CD4-positive, alpha-beta memory T cell (primary cell): ENCODE results near the gene FGD3. TPM values are rescaled to one million over a fixed set of nuclear protein-coding genes. Genes with fewer than 3 reads are reported as not detected.

Experiments used
- CTCF ChIA-PET: fragments of 350-600 bp; sonication (Branson Sonifier 250); formaldehyde crosslinking; loops from one replicate; lab custom pipeline; 2021; ENCODE audit warnings: inconsistent platforms; ENCODE audit not compliant: partially characterized antibody; lab: Charles Lee
- POLR2A ChIA-PET: fragments of 350-600 bp; sonication (Branson Sonifier 250); formaldehyde crosslinking; loops from one replicate; lab custom pipeline; 2021; ENCODE audit not compliant: partially characterized antibody; lab: Charles Lee
- DNase-seq, 5 donors: peaks; one replicate each; pipeline versions ENCODE4 v3.0.0 to v3.0.0-alpha.2; 2020 to 2022; ENCODE audit warnings: mixed read lengths in 1 of 5
- H3K27ac ChIP-seq: one replicate; pipeline ENCODE4 v1.7.0; 2013; ENCODE audit warnings: low read depth, low read length
- H3K27me3 ChIP-seq: 2 replicates; pipeline ENCODE4 v1.7.0; 2013; ENCODE audit warnings: mild to moderate bottlenecking, low read length, moderate library complexity; ENCODE audit not compliant: insufficient read depth
- H3K36me3 ChIP-seq: 2 replicates; pipeline ENCODE4 v1.7.0; 2013; ENCODE audit warnings: mild to moderate bottlenecking, low read length, moderate library complexity; ENCODE audit not compliant: insufficient read depth
- H3K4me1 ChIP-seq: 2 replicates; pipeline ENCODE4 v1.7.0; 2013; ENCODE audit warnings: mild to moderate bottlenecking, low read length, moderate library complexity; ENCODE audit not compliant: insufficient read depth
- H3K4me3 ChIP-seq, 2 donors: one replicate each; pipeline ENCODE4 v1.7.0; 2013; ENCODE audit warnings: low read length in 2 of 2, mild to moderate bottlenecking in 1 of 2
- H3K9me3 ChIP-seq, 2 donors: one replicate each; pipeline ENCODE4 v1.7.0; 2013; ENCODE audit warnings: low read length in 2 of 2, control low read depth in 1 of 2; ENCODE audit not compliant: control insufficient read depth in 1 of 2
- H3K27ac Mint-ChIP-seq, 7 donors: one replicate each; pipeline ENCODE4 v1.8.0; 2020 to 2021; ENCODE audit warnings: mixed read lengths in 7 of 7, mild to moderate bottlenecking in 6 of 7, inconsistent platforms in 3 of 7, moderate library complexity in 3 of 7
- H3K27me3 Mint-ChIP-seq, 2 donors: one replicate each; pipeline ENCODE4 v1.8.0; 2020 to 2021; ENCODE audit warnings: mixed read lengths in 2 of 2
- H3K36me3 Mint-ChIP-seq, 2 donors: one replicate each; pipeline ENCODE4 v1.8.0; 2020 to 2021; ENCODE audit warnings: mixed read lengths in 2 of 2, inconsistent platforms in 1 of 2, mild to moderate bottlenecking in 1 of 2
- H3K4me1 Mint-ChIP-seq, 4 donors: one replicate each; pipeline ENCODE4 v1.8.0; 2020 to 2021; ENCODE audit warnings: mixed read lengths in 4 of 4, mild to moderate bottlenecking in 1 of 4
- H3K4me3 Mint-ChIP-seq, 8 donors: one replicate each; pipeline ENCODE4 v1.8.0; 2020 to 2021; ENCODE audit warnings: mixed read lengths in 8 of 8, mild to moderate bottlenecking in 7 of 8, moderate library complexity in 6 of 8, inconsistent platforms in 3 of 8
- H3K9me3 Mint-ChIP-seq, 8 donors: one replicate each; pipeline ENCODE4 v1.8.0; 2020 to 2021; ENCODE audit warnings: mixed read lengths in 8 of 8, mild to moderate bottlenecking in 5 of 8, inconsistent platforms in 3 of 8, moderate library complexity in 1 of 8
- intact Hi-C: fragments of 100-400 bp; cut with micrococcal nuclease; formaldehyde crosslinking; loops from one replicate; pipeline ENCODE4 v1.15.1; 2023
- polyA plus RNA-seq, 2 donors: library from polyadenylated mRNA; unstranded; fragments of 300-500 nt; fragmentation: Illumina TruSeq; gene quantifications; one replicate each; pipeline ENCODE4 v1.2.3, GENCODE V29; 2021
- total RNA-seq, 2 experiments: library from RNA; stranded (reverse); gene quantifications; one replicate each; pipeline ENCODE4 v1.2.3, GENCODE V29; 2021

The FGD3 gene
- total and polyA plus RNA-seq, 4 experiments from 2014 or later, result 52.7 to 272 (median 201) TPM

- Histone ChIP-seq H3K27me3 (no peaks in the 10 kb centered on the region), H3K9me3 (no peaks in the 10 kb centered on the region), H3K4me1 (peaks cover 18% of the 10 kb centered on the region), H3K4me3 (no peak overlapping the region), H3K36me3 (no peaks in the 10 kb centered on the region), H3K27ac (no peak overlapping the region)
- intact Hi-C loops, result no loop called here
- Mint-ChIP-seq H3K27me3 (no peaks in the 10 kb centered on the region), H3K9me3 (no peaks in the 10 kb centered on the region), H3K4me3 (no peak overlapping the region), H3K4me1 (peaks cover 7 to 39% (median 12%) of the 10 kb centered on the region in 4 donors), H3K27ac (peak overlapping the region in 1 of 7 donors; percentile 42), H3K36me3 (no peaks in the 10 kb centered on the region)
- ChIA-PET POLR2A (interaction anchor here (5.1 to 23.2 kb wide), 2 partner anchors 14 to 17 kb away, joined by 21 to 654 read pairs; no protein-coding TSS in a partner anchor), CTCF (interaction anchor here (1.3 kb wide), 1 partner anchor 95 kb away, joined by 3 read pairs; no protein-coding TSS in a partner anchor)
- DNase-seq, result no peak
Observed at GRCh38 chr9:93050231-93050630, 102.9 kb downstream of the FGD3 start.

- Mint-ChIP-seq H3K9me3 (peaks cover 0 to 2% (median 0%) of the 10 kb centered on the region in 8 donors), H3K4me3 (no peak overlapping the region), H3K27ac (peak overlapping the region in 2 of 7 donors; percentile 49 to 84), H3K27me3 (no peaks in the 10 kb centered on the region), H3K4me1 (peaks cover 9 to 49% (median 20%) of the 10 kb centered on the region in 4 donors), H3K36me3 (no peaks in the 10 kb centered on the region)
- POLR2A ChIA-PET, result interaction anchor here (1.4 to 23.2 kb wide), 4 partner anchors 13 to 31 kb away, joined by 3 to 654 read pairs (median 14); no protein-coding TSS in a partner anchor
- intact Hi-C loops, result no loop called here
- H3K4me3 ChIP-seq, result no peak overlapping the region
- peaks cover 24% of the 10 kb centered on the region for H3K4me1 ChIP-seq
- no peak for DNase-seq
- H3K27ac ChIP-seq, result no peak overlapping the region
- no peaks in the 10 kb centered on the region for H3K36me3 ChIP-seq
- CTCF ChIA-PET, result interaction anchor here (0.6 to 1.2 kb wide), 3 partner anchors 13 to 55 kb away, joined by 3 to 4 read pairs (median 3); no protein-coding TSS in a partner anchor
- H3K27me3 ChIP-seq, result no peaks in the 10 kb centered on the region
- no peaks in the 10 kb centered on the region for H3K9me3 ChIP-seq
Observed at GRCh38 chr9:93051680-93052089, 104.4 kb downstream of the FGD3 start.

GRCh38 chr9:93052791-93053540 is 105.6 kb downstream of the FGD3 start:
- Mint-ChIP-seq H3K36me3 (no peaks in the 10 kb centered on the region), H3K4me1 (peaks cover 8 to 54% (median 28%) of the 10 kb centered on the region in 4 donors), H3K27ac (peak overlapping the region in 1 of 7 donors; percentile 76), H3K4me3 (no peak overlapping the region), H3K27me3 (no peaks in the 10 kb centered on the region), H3K9me3 (peaks cover 0 to 2% (median 0%) of the 10 kb centered on the region in 8 donors)
- no peaks in the 10 kb centered on the region for H3K9me3 ChIP-seq
- H3K4me1 ChIP-seq, result peaks cover 33% of the 10 kb centered on the region
- DNase-seq, result no peak
- intact Hi-C loops, result no loop called here
- H3K27me3 ChIP-seq, result no peaks in the 10 kb centered on the region
- H3K27ac ChIP-seq, result no peak overlapping the region
- H3K36me3 ChIP-seq, result no peaks in the 10 kb centered on the region
- no peak overlapping the region for H3K4me3 ChIP-seq
- ChIA-PET CTCF (interaction anchor here (1.4 to 2.0 kb wide), 4 partner anchors 12 to 96 kb away, joined by 3 to 7 read pairs (median 4); no protein-coding TSS in a partner anchor), POLR2A (interaction anchor here (4.9 to 23.2 kb wide), 2 partner anchors 11 to 20 kb away, joined by 25 to 654 read pairs; no protein-coding TSS in a partner anchor)

DNA sequence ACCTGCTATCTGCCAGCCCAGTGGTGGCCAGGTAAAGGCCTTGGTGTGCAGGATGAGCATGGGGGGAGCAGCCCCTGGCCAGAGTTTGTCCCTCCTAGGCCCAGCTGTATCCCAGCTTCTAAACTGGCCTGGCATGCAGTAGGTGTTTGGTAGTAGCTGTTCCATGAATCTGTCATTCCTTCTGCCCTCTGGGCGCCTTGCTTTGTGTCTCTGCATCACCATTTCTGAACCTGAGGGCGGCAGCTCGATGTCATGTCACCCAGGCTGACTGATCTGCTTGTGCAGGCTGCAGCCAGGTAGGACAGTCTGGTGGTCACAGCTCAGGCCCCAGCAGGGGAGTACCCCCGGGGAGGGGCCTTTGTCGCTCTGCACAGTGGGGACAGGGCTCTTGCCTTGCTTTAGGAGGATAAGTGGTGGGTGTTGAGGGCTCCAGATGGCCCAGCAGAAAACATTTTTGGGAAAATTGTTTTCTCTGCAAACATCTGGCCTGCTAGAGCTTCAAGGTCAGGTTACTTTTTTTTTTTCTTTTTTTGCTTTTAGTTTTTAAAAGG is 106.5 kb downstream of the FGD3 start:
- peak overlapping the region in 6 of 7 donors; percentile 29 to 91 (median 46) for H3K27ac Mint-ChIP-seq
- no peaks in the 10 kb centered on the region for H3K36me3 Mint-ChIP-seq
- H3K27me3 ChIP-seq, result no peaks in the 10 kb centered on the region
- intact Hi-C loops, result no loop called here
- DNase-seq, result no peak
- no peaks in the 10 kb centered on the region for H3K36me3 ChIP-seq
- ChIA-PET CTCF (interaction anchor here (0.8 to 2.0 kb wide), 6 partner anchors 11 to 97 kb away, joined by 3 to 7 read pairs (median 3); no protein-coding TSS in a partner anchor), POLR2A (interaction anchor here (0.6 to 23.2 kb wide), 5 partner anchors 11 to 104 kb away, joined by 3 to 654 read pairs (median 3); no protein-coding TSS in a partner anchor)
- H3K4me1 ChIP-seq, result peaks cover 38% of the 10 kb centered on the region
- peaks cover 9 to 52% (median 27%) of the 10 kb centered on the region in 4 donors for H3K4me1 Mint-ChIP-seq
- H3K27ac ChIP-seq, result no peak overlapping the region
- H3K9me3 Mint-ChIP-seq, result peaks cover 0 to 2% (median 0%) of the 10 kb centered on the region in 8 donors
- no peaks in the 10 kb centered on the region for H3K27me3 Mint-ChIP-seq
- H3K4me3 Mint-ChIP-seq, result no peak overlapping the region
- no peak overlapping the region for H3K4me3 ChIP-seq
- H3K9me3 ChIP-seq, result no peaks in the 10 kb centered on the region

DNA sequence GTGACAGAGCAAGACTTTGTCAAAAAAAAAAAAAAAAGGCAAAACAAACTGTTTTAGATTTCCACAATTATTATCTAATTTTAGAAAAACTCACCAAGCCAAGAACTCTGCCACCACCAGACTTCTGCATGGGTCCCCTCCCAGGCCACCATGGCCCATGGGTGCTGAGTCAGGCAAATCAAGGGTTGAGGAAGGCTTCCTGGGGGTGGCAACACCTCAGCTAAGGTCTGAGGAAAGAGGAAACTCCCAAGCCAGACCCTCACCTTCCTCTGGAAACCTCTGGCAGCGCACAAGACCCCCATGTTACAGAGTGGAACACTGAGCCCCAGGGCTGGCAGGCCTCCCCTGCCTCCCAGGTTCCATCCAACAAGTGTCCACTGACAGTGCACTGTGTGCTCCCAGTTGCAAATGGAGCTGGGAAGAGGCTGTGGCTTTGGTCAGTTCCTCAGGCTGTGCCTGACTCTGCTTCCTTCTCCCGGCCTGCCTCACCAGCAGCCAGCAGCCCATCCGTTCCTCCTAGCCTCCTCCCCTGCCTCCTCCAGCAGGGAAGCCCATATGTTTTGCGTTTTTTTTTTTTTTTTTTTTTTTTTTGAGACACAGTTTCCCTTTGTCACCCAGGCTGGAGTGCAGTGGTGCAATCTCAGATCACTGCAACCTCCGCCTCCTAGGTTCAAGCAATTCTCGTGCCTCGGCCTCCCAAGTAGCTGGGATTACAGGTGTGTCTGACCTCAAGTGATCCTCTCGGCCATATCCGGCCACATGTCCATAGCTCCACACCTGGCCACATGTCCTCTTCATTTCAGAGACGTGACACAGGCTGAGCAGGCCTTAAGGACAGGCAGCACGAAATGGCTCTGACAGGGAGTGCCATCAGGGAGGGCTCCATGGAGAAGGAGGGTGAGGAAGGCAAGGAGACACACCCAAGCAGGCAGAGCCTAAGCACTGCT is 107.7 kb downstream of the FGD3 start:
- H3K4me1 Mint-ChIP-seq, result peaks cover 9 to 54% (median 29%) of the 10 kb centered on the region in 4 donors
- POLR2A ChIA-PET, result interaction anchor here (4.9 to 23.2 kb wide), 2 partner anchors 9 to 22 kb away, joined by 25 to 654 read pairs; no protein-coding TSS in a partner anchor

DNA sequence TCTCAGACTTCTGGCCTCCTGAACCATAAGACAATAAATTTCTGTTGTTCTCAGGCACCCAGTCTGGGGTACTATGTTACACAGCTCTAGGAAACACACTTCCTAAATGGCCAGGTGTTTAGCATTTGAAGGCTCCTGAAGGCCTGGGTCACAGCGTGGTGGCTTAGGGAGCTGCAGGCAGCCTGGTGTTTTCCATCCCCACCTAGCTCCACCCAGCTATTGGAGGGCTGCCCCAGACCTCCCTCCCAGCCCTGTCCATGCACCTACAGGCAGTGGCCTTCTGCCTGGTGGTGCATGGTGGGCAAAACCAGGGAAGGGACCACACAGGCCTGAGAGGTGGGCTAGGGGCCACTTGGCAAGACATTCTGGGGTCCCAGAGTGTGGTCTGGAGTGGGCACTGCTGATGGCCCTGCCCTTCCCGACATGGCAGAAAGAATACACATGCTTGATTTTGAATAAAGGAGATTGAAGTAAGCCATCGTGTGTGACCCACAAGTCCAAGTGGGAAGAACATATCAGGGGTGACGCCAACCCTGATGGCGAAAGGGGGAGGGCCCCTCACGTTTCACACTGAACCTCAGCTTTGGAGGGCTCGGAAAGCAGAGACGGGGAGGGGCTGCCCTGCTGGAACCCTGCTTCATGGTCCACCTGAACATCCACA is 109.8 kb downstream of the FGD3 start:
- intact Hi-C loops, result no loop called here
- Histone ChIP-seq H3K27me3 (no peaks in the 10 kb centered on the region), H3K9me3 (no peaks in the 10 kb centered on the region), H3K4me3 (no peak overlapping the region), H3K36me3 (no peaks in the 10 kb centered on the region), H3K27ac (peak overlapping the region; percentile 72), H3K4me1 (peaks cover 66% of the 10 kb centered on the region)
- POLR2A ChIA-PET, result interaction anchor here (0.8 to 23.2 kb wide), 4 partner anchors 13 to 91 kb away, joined by 3 to 654 read pairs (median 4); no protein-coding TSS in a partner anchor
- no peak for DNase-seq
- CTCF ChIA-PET, result interaction anchor here (0.6 kb wide), 1 partner anchor 42 kb away, joined by 4 read pairs; no protein-coding TSS in a partner anchor
- Mint-ChIP-seq H3K36me3 (peaks cover under 1 to 13% of the 10 kb centered on the region in 2 donors), H3K4me3 (peak overlapping the region; percentile 40 to 82 (median 68)), H3K4me1 (peaks cover 26 to 75% (median 47%) of the 10 kb centered on the region in 4 donors), H3K9me3 (peaks cover 0 to 5% (median 0%) of the 10 kb centered on the region in 8 donors), H3K27ac (peak overlapping the region; percentile 84 to 93 (median 91)), H3K27me3 (no peaks in the 10 kb centered on the region)

More for the DNA sequence above, 107.7 kb downstream of the FGD3 start:
- Histone ChIP-seq H3K4me3 (no peak overlapping the region), H3K4me1 (peaks cover 45% of the 10 kb centered on the region), H3K36me3 (no peaks in the 10 kb centered on the region), H3K9me3 (no peaks in the 10 kb centered on the region), H3K27me3 (no peaks in the 10 kb centered on the region), H3K27ac (no peak overlapping the region)
- CTCF ChIA-PET, result interaction anchor here (0.8 to 2.0 kb wide), 8 partner anchors 10 to 98 kb away, joined by 3 to 7 read pairs (median 3); no protein-coding TSS in a partner anchor
- peak overlapping the region in 1 of 8 donors; percentile 15 for H3K4me3 Mint-ChIP-seq
- H3K27me3 Mint-ChIP-seq, result no peaks in the 10 kb centered on the region
- peaks cover 0 to 5% (median 0%) of the 10 kb centered on the region in 8 donors for H3K9me3 Mint-ChIP-seq
- DNase-seq, result no peak
- peaks cover 0 to 4% of the 10 kb centered on the region in 2 donors for H3K36me3 Mint-ChIP-seq
- peak overlapping the region; percentile 75 to 91 (median 86) for H3K27ac Mint-ChIP-seq
- intact Hi-C loops, result no loop called here
